Kidney epithelial cell (primary cell): Measurements from ENCODE around the gene ADAMTS16. TPM values are rescaled to one million over a fixed set of nuclear protein-coding genes. Genes with fewer than 3 reads are reported as not detected.

Experiments used
- DNase-seq: peaks from one replicate; pipeline ENCODE4 v3.0.0-alpha.2; 2010; ENCODE audit warnings: low read depth
- H3K27me3 ChIP-seq: 2 replicates; pipeline ENCODE4 v1.6.0; 2011; ENCODE audit warnings: low read length; ENCODE audit not compliant: control insufficient read depth, insufficient read depth
- H3K36me3 ChIP-seq: 2 replicates; pipeline ENCODE4 v1.5.1; 2011; ENCODE audit warnings: low read length; ENCODE audit not compliant: control insufficient read depth, insufficient read depth
- H3K4me3 ChIP-seq: 2 replicates; pipeline ENCODE4 v1.5.1; 2011; ENCODE audit warnings: low read depth, mild to moderate bottlenecking, control low read depth, low read length
- total RNA-seq: library from RNA; depleted of rRNA; stranded (reverse); fragments of >200 nt; gene quantifications from 2 replicates; pipeline ENCODE4 v1.2.3, GENCODE V29; 2015
- TF ChIP-seq, protein P1 (sequence below): IDR thresholded peaks from 2 replicates; pipeline ENCODE4 v1.5.1; 2011; ENCODE audit warnings: mild to moderate bottlenecking, moderate library complexity, low read length, control low read depth, inconsistent platforms; ENCODE audit not compliant: insufficient read depth, poor library complexity, severe bottlenecking

ADAMTS16 gene
- total RNA-seq, 1 donor from 2014 or later, result 1.8 TPM

DNA sequence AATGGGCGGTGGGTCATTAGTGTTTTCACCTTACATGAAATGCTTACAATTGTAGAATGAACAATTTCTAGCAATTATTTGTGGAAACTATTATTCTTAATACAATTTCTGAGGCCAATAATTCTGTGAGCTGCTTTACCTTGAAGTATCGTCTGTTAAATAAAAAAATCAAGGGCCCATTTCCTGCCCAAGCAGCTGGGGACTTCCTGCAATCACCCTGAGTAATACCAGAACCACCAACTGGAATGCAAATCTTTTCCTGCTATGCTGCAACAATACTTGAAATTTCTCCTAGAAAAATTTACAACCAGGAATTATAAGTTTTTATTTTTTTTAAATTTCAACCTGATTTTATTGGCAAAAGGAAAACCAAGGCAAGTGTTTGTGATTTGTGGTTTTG lies 52.6 kb downstream of the ADAMTS16 start:
- DNase-seq, result no peak

DNA sequence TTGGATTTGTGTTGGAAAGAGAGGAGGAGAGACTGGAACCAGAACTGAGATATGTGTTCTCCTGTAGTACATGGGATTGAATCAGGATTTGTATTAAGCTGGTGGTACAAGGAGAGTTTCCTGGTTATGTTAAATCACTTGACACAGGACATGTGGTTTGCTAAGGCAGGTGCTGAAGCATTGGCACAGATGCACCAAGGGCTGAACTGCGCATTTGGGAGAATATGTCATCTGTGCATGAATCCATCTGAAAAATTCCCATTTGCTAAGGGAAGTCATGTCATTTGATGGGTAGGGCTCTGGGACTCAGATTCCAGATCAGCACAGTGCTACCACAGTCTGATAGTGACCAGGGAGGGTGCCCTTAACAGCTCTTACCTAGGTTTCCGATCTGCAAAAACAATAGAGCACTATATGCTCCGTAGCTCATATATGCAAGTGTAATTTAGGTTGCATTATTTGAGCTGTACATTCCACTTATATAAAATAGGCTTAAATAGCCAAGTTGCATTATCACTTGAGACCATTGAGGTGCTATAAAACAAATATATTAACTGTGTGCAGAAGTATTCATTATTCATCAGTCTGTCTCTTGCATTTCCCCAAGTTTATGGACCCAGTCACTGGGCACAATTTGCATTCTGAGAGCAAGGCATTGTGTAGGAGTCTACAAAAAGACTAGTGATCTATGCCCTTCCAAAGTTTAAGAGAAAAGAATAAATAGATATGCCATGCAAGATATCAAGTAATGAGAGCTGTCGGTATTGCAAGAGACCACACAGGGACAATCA lies 55.2 kb downstream of the ADAMTS16 start:
- TF ChIP-seq, protein P1, sequence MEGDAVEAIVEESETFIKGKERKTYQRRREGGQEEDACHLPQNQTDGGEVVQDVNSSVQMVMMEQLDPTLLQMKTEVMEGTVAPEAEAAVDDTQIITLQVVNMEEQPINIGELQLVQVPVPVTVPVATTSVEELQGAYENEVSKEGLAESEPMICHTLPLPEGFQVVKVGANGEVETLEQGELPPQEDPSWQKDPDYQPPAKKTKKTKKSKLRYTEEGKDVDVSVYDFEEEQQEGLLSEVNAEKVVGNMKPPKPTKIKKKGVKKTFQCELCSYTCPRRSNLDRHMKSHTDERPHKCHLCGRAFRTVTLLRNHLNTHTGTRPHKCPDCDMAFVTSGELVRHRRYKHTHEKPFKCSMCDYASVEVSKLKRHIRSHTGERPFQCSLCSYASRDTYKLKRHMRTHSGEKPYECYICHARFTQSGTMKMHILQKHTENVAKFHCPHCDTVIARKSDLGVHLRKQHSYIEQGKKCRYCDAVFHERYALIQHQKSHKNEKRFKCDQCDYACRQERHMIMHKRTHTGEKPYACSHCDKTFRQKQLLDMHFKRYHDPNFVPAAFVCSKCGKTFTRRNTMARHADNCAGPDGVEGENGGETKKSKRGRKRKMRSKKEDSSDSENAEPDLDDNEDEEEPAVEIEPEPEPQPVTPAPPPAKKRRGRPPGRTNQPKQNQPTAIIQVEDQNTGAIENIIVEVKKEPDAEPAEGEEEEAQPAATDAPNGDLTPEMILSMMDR, result no peak
- Histone ChIP-seq H3K4me3 (no peak overlapping the region), H3K36me3 (no peaks in the 10 kb centered on the region), H3K27me3 (no peaks in the 10 kb centered on the region)
- DNase-seq, result no peak

More for the DNA sequence above, 52.6 kb downstream of the ADAMTS16 start:
- TF ChIP-seq, protein P1, result no peak
- Histone ChIP-seq H3K27me3 (no peaks in the 10 kb centered on the region), H3K36me3 (no peaks in the 10 kb centered on the region), H3K4me3 (no peak overlapping the region)

DNA sequence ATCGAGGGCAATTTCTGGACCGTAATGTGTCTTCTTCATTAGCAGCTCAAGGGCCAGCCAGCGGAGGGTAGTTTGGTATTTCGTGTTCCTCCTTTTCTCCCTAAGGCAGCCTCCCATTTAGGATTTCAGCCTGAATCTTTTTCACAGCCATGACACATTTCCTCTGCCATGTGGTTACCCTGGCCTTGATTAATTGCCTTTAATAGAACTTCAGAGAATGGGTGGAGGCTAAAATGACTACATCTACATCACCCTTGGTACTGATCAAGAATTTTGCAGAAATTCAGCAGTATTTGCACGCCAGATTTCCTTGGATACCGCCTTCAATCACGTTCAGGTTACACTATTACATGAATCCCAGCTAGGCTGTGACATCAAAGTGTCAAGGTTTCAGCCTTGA lies 58.0 kb downstream of the ADAMTS16 start:
- Histone ChIP-seq H3K36me3 (no peaks in the 10 kb centered on the region), H3K4me3 (no peak overlapping the region), H3K27me3 (no peaks in the 10 kb centered on the region)
- DNase-seq, result no peak
- TF ChIP-seq, protein P1, result no peak

DNA sequence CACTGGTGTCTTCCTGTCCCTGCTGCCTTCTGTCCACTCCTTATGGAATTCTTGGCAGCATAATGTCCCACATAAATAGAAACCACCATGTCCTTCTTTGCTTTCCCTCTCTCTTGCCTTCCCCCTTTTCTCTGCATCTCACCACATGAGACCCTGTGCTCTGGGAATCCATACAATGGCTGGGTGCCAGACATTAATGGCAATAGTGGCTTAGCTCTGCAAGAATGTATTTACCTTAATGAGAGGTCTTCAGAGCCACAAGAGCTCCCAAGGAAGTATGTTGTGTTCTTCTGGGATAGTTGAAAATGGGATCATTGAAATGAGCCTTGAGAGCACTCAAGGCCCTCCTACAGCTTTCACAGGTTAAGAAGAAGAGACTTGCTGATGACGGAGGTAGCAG lies 58.7 kb downstream of the ADAMTS16 start:
- Histone ChIP-seq H3K4me3 (no peak overlapping the region), H3K27me3 (no peaks in the 10 kb centered on the region), H3K36me3 (no peaks in the 10 kb centered on the region)
- TF ChIP-seq, protein P1, result no peak
- no peak for DNase-seq

DNA sequence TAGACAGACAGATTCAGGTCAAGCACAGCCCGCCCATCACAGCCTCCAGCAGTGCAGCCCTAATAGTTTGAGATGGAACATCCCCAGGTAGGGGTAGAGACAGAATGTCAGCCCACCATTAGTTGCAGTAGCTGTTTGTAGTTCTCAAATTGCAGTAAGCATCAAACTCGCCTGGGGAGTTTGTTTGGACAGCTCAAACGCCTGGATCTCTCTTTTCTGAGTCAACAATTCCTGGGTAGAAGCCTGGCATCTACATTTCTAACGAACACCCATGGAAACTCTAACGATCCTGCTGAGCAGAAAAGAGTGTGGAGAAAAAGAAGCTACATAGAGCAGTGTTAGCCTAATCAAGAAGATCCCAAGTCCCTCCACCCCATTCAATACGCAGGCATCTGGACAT lies 59.4 kb downstream of the ADAMTS16 start:
- Histone ChIP-seq H3K27me3 (no peaks in the 10 kb centered on the region), H3K36me3 (no peaks in the 10 kb centered on the region), H3K4me3 (no peak overlapping the region)
- TF ChIP-seq, protein P1, result no peak
- no peak for DNase-seq

DNA sequence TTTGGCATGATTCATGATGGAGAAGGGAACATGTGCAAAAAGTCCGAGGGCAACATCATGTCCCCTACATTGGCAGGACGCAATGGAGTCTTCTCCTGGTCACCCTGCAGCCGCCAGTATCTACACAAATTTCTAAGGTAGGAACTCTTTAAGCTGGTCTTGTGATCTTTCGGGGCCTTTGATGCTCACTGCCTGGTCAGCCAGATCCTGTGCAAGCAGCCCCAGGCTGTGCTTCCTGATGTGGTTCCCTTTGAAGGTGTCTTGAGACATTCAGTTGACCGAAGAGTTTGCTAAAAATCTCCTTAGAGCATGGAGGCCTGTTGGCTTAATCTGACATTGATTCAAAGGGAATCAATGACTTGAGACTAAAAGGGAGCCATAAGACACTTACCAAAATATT lies 60.0 kb downstream of the ADAMTS16 start:
- H3K27me3 ChIP-seq, result no peaks in the 10 kb centered on the region
- no peaks in the 10 kb centered on the region for H3K36me3 ChIP-seq
- TF ChIP-seq, protein P1, result no peak
- DNase-seq, result no peak
- no peak overlapping the region for H3K4me3 ChIP-seq
